Stimulated activated CD4-positive, alpha-beta T cell treated with anti-CD3 and anti-CD28 coated beads, Interleukin-12 subunit alpha, Interleukin-12 subunit beta, amount 100 ng/mL, for 4 hours (primary cell): ENCODE results near the gene ARF5.
"Not testable (repeated sequence)": the region's sequence is repeated elsewhere in the genome, so short reads cannot be mapped to it uniquely, and the experiment has no call there.

Experiments used
- DNase-seq: peaks from one replicate; pipeline ENCODE4 v3.0.0-alpha.2; 2020

The ARF5 gene

DNA sequence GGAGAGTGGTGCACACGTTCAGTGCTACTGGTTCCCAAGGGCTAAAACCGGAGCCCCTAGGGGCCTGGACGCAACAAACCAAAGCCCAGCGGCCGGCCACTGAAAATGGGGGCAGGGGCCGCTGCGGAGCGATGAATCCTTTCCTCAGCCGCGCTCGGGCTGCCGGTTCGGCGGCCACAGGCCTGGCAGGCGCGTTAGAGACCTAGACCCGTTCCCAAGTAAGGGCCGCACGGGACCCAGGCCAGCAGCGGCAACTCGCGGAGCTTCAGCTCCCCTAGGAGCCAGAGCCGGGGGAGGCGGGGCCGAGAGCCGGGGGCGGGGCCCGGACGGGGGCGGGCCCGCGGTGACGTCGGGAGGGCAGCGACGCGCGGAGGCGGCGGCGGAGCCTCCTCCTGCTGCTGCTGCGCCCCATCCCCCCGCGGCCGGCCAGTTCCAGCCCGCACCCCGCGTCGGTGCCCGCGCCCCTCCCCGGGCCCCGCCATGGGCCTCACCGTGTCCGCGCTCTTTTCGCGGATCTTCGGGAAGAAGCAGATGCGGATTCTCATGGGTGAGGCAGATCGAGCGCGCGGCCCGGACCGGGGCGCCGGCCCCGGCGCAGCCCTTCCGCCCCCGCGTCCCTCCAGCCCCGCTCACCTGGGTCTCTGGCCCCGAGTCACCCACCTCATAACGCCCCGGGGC is at the start of gene ARF5:
Gene ARF5, plus strand, starts transcription at position 393 of the 678 bp plus-strand sequence. Its CDS starts 88 bp downstream, at position 481.
- DNase-seq, result peak; percentile 89

GRCh38 chr7:127539116-127539515 is 49.1 kb upstream of the ARF5 start:
- DNase-seq, result no peak

DNA sequence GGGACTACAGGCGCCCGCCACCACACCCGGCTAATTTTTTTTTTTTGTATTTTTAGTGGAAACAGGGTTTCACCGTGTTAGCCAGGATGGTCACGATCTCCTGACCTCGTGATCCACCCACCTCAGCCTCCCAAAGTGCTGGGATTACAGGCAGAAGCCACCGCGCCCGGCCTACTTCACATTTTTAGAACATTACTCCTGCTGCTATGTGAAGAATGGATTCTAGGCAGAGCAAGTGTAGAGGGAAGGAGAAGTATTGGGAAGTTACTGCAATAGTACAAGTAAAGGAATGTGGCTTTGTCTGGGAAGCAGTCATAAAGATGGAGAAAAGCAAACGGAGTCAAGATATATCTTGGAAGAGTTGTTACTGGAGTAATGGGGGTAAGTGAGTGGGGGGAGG is 47.8 kb upstream of the ARF5 start:
- DNase-seq, result not testable (repeated sequence)

GRCh38 chr7:127541548-127541947 is 46.7 kb upstream of the ARF5 start:
- no peak for DNase-seq

DNA sequence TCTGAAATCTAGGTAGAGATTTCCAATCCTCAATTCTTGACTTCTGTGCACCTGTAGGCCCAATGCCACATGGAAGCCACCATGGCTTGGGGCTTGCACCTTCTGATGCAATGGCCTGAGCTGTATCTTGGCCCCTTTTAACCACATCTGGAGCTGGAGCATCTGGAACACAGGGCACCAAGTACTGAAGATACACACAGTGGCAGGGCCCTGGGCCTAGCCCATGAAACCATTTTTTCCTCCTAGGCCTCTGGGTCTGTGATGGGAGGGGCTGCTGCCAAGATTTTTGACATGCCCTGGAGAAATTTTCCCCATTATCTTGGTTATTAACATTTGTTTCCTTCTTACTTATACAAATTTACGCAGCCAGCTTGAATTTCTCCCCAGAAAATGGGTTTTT is 41.9 kb upstream of the ARF5 start:
- no peak for DNase-seq

- no peak for DNase-seq
Observed at GRCh38 chr7:127550247-127550646, 38.0 kb upstream of the ARF5 start.

GRCh38 chr7:127551941-127552340 is 36.3 kb upstream of the ARF5 start:
- DNase-seq, result no peak

DNA sequence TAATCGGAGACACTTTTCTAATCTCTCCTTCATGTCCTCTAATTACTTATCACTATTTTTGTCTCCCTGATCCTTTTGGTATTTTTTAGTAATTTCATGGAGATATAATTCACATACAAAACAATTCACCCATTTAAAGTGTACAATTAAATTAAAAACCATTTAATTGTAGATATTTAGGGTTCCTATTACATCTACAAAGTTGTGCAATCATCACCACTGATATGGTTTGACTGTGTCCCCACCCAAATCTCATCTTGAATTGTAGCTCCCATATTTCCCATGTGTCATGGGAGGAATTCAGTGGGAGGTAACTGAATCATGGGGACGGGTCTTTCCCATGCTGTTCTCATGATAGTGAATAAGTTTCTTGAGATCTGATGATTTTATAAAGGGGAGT is 31.8 kb upstream of the ARF5 start:
- no peak for DNase-seq

DNA sequence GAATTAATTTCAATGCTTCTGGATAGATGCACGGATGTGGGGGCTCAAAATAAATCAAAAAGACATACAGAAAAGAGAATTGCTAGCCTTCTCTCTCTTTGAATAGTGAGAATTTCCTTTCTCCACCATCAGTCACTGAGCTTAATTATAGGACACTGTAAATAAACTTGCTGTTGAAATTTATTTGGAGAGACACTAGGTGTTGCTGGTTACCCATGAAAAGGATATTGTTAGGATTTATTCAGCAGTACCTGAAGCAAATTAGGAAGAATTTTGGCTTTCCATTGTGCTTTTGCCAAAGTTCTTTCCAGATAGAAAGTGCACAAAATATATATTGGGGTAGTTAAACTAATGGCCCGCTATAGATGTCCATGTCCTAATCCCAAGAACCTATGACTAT is 30.4 kb upstream of the ARF5 start:
- DNase-seq, result no peak

- no peak for DNase-seq
Observed at GRCh38 chr7:127566242-127566641, 22.0 kb upstream of the ARF5 start.

DNA sequence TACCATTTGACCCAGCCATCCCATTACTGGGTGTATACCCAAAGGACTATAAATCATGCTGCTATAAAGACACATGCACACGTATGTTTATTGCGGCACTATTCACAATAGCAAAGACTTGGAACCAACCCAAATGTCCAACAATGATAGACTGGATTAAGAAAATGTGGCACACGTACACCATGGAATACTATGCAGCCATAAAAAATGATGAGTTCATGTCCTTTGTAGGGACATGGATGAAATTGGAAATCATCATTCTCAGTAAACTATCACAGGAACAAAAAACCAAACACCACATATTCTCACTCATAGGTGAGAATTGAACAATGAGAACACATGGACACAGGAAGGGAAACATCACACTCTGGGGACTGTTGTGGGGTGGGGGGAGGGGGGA is 20.2 kb upstream of the ARF5 start:
- not testable (repeated sequence) for DNase-seq

DNA sequence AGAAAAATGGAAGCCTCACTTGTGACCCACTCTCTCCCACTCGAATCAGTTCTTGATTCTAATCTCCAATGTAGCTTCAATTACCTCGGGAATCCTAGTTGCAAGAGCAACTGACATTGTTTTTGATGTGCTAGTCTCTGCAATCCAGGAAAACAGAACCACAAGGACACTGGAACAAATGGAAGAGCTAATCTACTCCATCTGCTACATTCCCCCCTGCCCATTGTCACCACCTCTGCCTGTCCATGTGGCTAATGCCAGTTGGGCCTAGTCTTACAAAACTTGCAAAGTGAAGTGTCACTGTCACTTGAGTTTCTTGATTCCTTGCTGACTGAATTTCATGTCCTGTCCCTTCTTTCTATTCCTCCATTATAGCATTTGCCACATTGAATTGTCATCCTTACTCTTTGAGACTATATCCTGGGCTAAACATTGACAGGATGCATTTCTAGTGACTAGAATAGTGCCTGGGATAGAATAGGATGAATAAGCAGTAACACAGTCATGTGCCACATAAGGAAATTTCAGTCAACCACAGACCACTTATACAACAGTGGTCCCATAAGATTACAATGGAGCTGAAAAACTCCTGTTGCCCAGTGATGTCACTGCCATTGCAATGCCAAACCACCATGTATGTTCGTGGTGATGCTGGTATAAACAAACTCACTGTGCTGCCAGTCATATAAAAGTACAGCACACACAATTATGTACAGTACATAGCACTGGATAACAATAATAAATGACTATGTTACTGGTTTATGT is 16.3 kb upstream of the ARF5 start:
- no peak for DNase-seq

DNA sequence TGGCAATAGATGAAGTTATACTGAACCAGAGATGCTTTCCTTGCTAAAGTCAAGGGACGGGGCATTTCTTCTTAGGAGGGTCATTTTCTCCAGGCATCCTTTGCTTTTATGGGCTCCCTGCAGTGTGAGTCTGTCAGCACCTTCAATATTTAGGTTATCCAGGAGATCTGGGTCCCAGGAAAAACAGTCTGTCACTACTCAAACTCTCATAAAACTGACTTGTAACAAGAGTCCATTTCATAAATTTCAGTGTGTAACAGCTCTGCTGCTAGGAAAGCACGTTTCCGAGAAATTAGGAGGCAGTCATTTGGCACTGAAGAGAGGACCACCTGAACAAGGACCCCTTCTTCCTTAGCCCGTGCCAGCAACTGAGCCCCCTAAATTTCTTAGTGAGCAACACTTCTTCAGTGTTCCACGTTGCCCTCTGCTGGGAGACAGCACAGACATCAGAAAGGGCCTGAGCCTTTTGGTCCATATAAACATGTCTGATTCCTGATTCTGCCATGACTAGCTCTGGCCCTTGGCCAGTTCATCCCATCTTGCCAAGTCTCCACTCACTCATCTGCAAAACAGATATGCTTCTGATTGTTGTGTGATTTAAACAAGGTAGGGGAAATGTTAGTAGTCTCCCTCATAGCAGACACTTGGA is 10.1 kb upstream of the ARF5 start:
- DNase-seq, result no peak

DNA sequence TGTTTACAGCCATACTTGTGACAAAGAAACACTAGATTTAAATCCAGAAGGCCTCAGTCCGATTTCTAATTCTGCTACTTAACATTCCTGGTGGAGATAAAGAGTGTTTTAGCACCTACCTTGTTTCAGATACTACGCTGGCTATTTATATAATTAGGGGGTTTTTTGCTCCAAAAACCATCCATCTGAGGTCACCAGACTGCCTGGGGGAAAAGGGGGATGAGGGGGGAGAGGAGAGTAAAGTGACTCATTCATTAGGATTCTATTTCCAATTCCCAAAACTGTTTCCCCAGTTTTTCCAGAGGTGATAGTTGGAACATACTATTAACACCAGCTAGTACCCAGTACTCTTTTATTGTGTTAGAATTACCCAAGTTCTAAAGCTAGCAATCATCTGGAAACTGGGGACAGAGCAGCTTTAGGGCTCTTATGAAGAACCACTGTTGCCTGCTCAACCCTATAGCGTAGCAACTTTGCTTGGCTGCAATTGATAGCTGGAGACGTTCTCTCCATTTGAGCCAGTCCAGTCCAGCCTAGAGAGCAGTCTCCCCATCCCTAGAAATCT is 9.4 kb upstream of the ARF5 start:
- DNase-seq, result no peak

GRCh38 chr7:127580612-127581011 is 7.6 kb upstream of the ARF5 start:
- DNase-seq, result no peak

GRCh38 chr7:127581716-127582115 is 6.5 kb upstream of the ARF5 start:
- DNase-seq, result no peak

GRCh38 chr7:127582361-127582760 is 5.8 kb upstream of the ARF5 start:
- no peak for DNase-seq

- no peak for DNase-seq
Observed at GRCh38 chr7:127584648-127585043, 3.6 kb upstream of the ARF5 start.

DNA sequence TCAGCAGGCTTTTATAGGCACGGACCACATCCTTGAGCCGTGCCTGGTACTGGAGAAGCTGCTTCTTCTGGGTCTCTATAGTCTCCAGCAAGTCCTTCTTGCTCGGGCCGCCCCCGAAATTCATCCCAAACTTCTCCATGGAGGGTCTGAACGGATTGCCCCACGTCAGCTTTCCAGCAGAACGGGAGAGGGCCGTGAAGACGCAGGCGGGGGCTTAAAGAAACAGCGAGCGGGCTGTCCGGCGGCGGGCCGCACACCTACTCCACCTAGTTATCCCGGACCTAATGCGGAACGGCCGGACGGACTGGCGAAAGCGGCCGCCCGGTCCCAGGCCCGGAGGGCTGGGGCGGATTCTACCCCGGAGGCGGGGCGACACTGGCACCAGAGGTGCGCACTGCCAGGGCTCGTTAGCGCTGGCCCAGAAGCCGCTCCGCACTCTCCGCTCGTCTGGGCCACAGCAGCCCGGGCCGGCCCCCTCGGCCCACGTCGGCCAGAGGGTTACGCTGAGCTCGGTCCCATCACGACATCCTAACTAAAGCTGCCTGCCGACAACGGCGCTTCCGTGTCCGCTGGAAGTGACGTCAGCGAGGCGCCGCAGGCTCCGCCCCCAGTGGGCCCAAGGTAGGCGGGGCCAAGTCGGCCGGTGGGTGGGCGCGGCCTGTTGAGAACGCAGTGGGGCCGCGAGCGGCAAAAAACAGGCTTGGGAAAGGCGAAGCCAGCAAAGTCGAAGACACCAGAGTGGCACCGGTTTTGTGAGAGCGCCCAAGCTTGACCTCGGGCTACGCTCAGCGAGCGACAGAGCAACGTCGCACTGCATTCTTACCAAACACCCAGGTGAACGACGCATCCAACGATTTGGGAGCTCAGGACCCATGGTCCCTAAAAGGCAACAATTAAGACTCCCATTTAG is 2.9 kb upstream of the ARF5 start, which contains the start of gene GCC1:
Gene GCC1, minus strand, starts transcription at position 553 of the 910 bp plus-strand sequence. Its CDS starts 414 bp downstream, at position 139.
- DNase-seq, result peak; percentile 93

DNA sequence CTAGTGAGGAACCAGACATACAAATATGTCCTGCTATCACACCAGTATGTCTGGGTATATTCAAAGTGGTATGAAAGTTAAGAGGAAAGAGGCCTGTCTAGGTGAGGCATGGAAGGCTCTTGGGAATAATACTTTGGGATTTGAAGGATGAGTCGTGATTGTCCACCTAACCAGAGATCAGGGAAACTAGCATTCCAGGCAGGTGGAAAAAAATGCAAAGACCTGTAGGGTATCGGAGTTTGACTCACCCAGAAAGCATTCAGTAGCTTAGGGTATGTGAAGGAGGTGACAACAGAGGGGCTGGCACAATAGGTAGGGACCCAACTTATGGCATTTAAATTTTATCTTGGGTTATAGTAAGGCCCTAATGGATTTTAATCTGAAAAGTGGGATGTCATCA is 1.9 kb upstream of the ARF5 start:
- no peak for DNase-seq

- DNase-seq, result no peak
Observed at GRCh38 chr7:127587663-127588018, 570 bp upstream of the ARF5 start.

GRCh38 chr7:127588697-127589482 is 679 bp downstream of the ARF5 start:
- DNase-seq, result peak; percentile 24
